ENCODE measurements around the gene AMPD2.
A peak's percentile ranks its signal among the peaks of the same experiment; 100 is the strongest.

The AMPD2 gene

GRCh38 chr1:109617291-109617801 is 2.3 kb upstream of the AMPD2 start:
- DNase-seq (ENCODE audit: low spot score), result peak; percentile 81

- DNase-seq (ENCODE audit: low spot score), result no peak
Measured at GRCh38 chr1:109618661-109619575, 719 bp upstream of the AMPD2 start.

GRCh38 chr1:109620401-109620791 is 759 bp downstream of the AMPD2 start:
- peak; percentile 79 for DNase-seq (ENCODE audit: low spot score)

- peak; percentile 97 for DNase-seq (ENCODE audit: low spot score)
Measured at GRCh38 chr1:109620841-109621286, 1.2 kb downstream of the AMPD2 start.

GRCh38 chr1:109621379-109622136 is 1.9 kb downstream of the AMPD2 start:
- peak; percentile 43 for DNase-seq (ENCODE audit: low spot score)

- DNase-seq (ENCODE audit: low spot score), result no peak
Measured at GRCh38 chr1:109622137-109622892, 2.7 kb downstream of the AMPD2 start.

GRCh38 chr1:109622895-109623294 is 3.3 kb downstream of the AMPD2 start:
- no peak for DNase-seq (ENCODE audit: low spot score)

- peak; percentile 32 for DNase-seq (ENCODE audit: low spot score)
Measured at GRCh38 chr1:109623601-109624161, 4.0 kb downstream of the AMPD2 start.

GRCh38 chr1:109624201-109625010 is 4.8 kb downstream of the AMPD2 start:
- no peak for DNase-seq (ENCODE audit: low spot score)

- no peak for DNase-seq (ENCODE audit: low spot score)
Measured at GRCh38 chr1:109625176-109625575, 5.5 kb downstream of the AMPD2 start.

GRCh38 chr1:109625601-109626560 is 6.2 kb downstream of the AMPD2 start:
- DNase-seq (ENCODE audit: low spot score), result no peak

GRCh38 chr1:109626682-109627408 is 7.2 kb downstream of the AMPD2 start:
- no peak for DNase-seq (ENCODE audit: low spot score)

- DNase-seq (ENCODE audit: low spot score), result no peak
Measured at GRCh38 chr1:109627692-109628399, 8.2 kb downstream of the AMPD2 start.

GRCh38 chr1:109628540-109629321 is 9.1 kb downstream of the AMPD2 start:
- DNase-seq (ENCODE audit: low spot score), result no peak

GRCh38 chr1:109629372-109630030 is 9.9 kb downstream of the AMPD2 start:
- DNase-seq (ENCODE audit: low spot score), result no peak

- DNase-seq (ENCODE audit: low spot score), result no peak
Measured at GRCh38 chr1:109630081-109630897, 10.7 kb downstream of the AMPD2 start.
